ENCODE data around the gene CELF6.
"Not testable (repeated sequence)": the region's sequence is repeated elsewhere in the genome, so short reads cannot be mapped to it uniquely, and the experiment has no call there.

The CELF6 gene

GRCh38 chr15:72315706-72316370 lies 4.1 kb downstream of the CELF6 start:
- DNase-seq (ENCODE audit: low read depth) = no peak

GRCh38 chr15:72313881-72314280 lies 6.1 kb downstream of the CELF6 start:
- no peak for DNase-seq (ENCODE audit: low read depth)

- no peak for DNase-seq (ENCODE audit: low read depth)
Observed at GRCh38 chr15:72313448-72313840, 6.5 kb downstream of the CELF6 start.

GRCh38 chr15:72312605-72313447 lies 7.1 kb downstream of the CELF6 start:
- peak; percentile 39 for DNase-seq (ENCODE audit: low read depth)

GRCh38 chr15:72307026-72307425 lies 12.9 kb downstream of the CELF6 start:
- DNase-seq (ENCODE audit: low read depth) = no peak

GRCh38 chr15:72306211-72306785 lies 13.7 kb downstream of the CELF6 start:
- DNase-seq (ENCODE audit: low read depth) = peak; percentile 3

GRCh38 chr15:72304596-72304995 lies 15.4 kb downstream of the CELF6 start:
- DNase-seq (ENCODE audit: low read depth) = no peak

GRCh38 chr15:72302955-72303354 lies 17.0 kb downstream of the CELF6 start:
- no peak for DNase-seq (ENCODE audit: low read depth)

- no peak for DNase-seq (ENCODE audit: low read depth)
Observed at GRCh38 chr15:72289597-72290325, 30.2 kb downstream of the CELF6 start.

GRCh38 chr15:72288796-72289596 lies 31.0 kb downstream of the CELF6 start:
- no peak for DNase-seq (ENCODE audit: low read depth)

- DNase-seq (ENCODE audit: low read depth) = peak; percentile 20
Observed at GRCh38 chr15:72285927-72286516, 33.9 kb downstream of the CELF6 start.

GRCh38 chr15:72285402-72285801 lies 34.6 kb downstream of the CELF6 start:
- no peak for DNase-seq (ENCODE audit: low read depth)

GRCh38 chr15:72284781-72285180 lies 35.2 kb downstream of the CELF6 start:
- DNase-seq (ENCODE audit: low read depth) = no peak

- no peak for DNase-seq (ENCODE audit: low read depth)
Observed at GRCh38 chr15:72281713-72282112, 38.2 kb downstream of the CELF6 start.

- no peak for DNase-seq (ENCODE audit: low read depth)
Observed at GRCh38 chr15:72280751-72281150, 39.2 kb downstream of the CELF6 start.

- no peak for DNase-seq (ENCODE audit: low read depth)
Observed at GRCh38 chr15:72278737-72279136, 41.2 kb downstream of the CELF6 start.

GRCh38 chr15:72276326-72276700 lies 43.6 kb downstream of the CELF6 start:
- no peak for DNase-seq (ENCODE audit: low read depth)

GRCh38 chr15:72275635-72276325 lies 44.2 kb downstream of the CELF6 start:
- DNase-seq (ENCODE audit: low read depth) = not testable (repeated sequence)

GRCh38 chr15:72272997-72273352 lies 47.0 kb downstream of the CELF6 start:
- no peak for DNase-seq (ENCODE audit: low read depth)

- peak; percentile 98 for DNase-seq (ENCODE audit: low read depth)
Observed at GRCh38 chr15:72272213-72272996, 47.6 kb downstream of the CELF6 start, which contains the start of gene PARP6. TSS of gene PARP6 (minus strand) at chr15:72272554. CDS start at chr15:72267477, 5,077 bp downstream.

All from activated gamma-delta T cell treated with anti-CD3 and anti-CD28 coated beads, Interleukin-2, amount 50 U/mL, for 16 hours (primary cell).